Lung (tissue), 12 donors: ENCODE data around the gene UNC13B. TPM values are rescaled to one million over a fixed set of nuclear protein-coding genes. Genes with fewer than 3 reads are reported as not detected.

Source experiments
- ATAC-seq: fragments of 200-7000 bp; cut with Tn5 transposase; one replicate; pipeline ENCODE4 v1.9.1; 2020; ENCODE audit warnings: moderate number of reproducible peaks; ENCODE audit not compliant: insufficient read depth, low FRiP score
- DNase-seq, 3 donors: peaks; one replicate each; pipeline ENCODE4 v3.0.0-alpha.2; 2013 to 2017
- H3K27ac ChIP-seq, 2 donors: one replicate each; pipeline ENCODE4 v1.5.1; 2013; ENCODE audit warnings: mild to moderate bottlenecking in 2 of 2, moderate library complexity in 2 of 2, control low read depth in 1 of 2, inconsistent platforms in 1 of 2, low read depth in 1 of 2, low read length in 1 of 2
- H3K27me3 ChIP-seq, 3 donors: one replicate each; pipeline ENCODE4 v1.5.1; 2013; ENCODE audit warnings: low read length in 2 of 3; ENCODE audit not compliant: control insufficient read depth in 3 of 3, insufficient read depth in 3 of 3
- H3K36me3 ChIP-seq, 4 donors: one replicate each; pipeline ENCODE4 v1.5.1; 2013; ENCODE audit warnings: low read length in 4 of 4, mild to moderate bottlenecking in 1 of 4, moderate library complexity in 1 of 4; ENCODE audit not compliant: control insufficient read depth in 4 of 4, insufficient read depth in 4 of 4
- H3K4me1 ChIP-seq, 5 donors: one replicate each; pipeline ENCODE4 v1.5.1; 2013; ENCODE audit warnings: low read length in 5 of 5, mild to moderate bottlenecking in 2 of 5, moderate library complexity in 1 of 5; ENCODE audit not compliant: control insufficient read depth in 5 of 5, insufficient read depth in 5 of 5
- H3K4me3 ChIP-seq: one replicate; pipeline ENCODE4 v1.5.1; 2013; ENCODE audit warnings: mild to moderate bottlenecking, control low read depth, moderate library complexity
- H3K9ac ChIP-seq, 2 donors: one replicate each; pipeline ENCODE4 v1.5.1; 2013; ENCODE audit warnings: low read length in 2 of 2, control low read depth in 1 of 2; ENCODE audit not compliant: insufficient read depth in 1 of 2
- H3K9me3 ChIP-seq, 4 donors: one replicate each; pipeline ENCODE4 v1.5.1; 2013; ENCODE audit warnings: low read length in 3 of 4, mild to moderate bottlenecking in 1 of 4, moderate library complexity in 1 of 4; ENCODE audit not compliant: control insufficient read depth in 4 of 4, insufficient read depth in 3 of 4
- CTCF ChIP-seq: IDR thresholded peaks from 2 replicates; pipeline ENCODE4 v1.5.1; 2012; ENCODE audit warnings: mild to moderate bottlenecking; ENCODE audit errors: control extremely low read depth, extremely low read depth
- WGBS, 2 donors: extraction: QIAGEN DNeasy Blood & Tissue Kit; methylation state at CpG; one replicate each; pipeline ENCODE4 v1.1.7; 2013; 5-methylcytosine and 5-hydroxymethylcytosine counted together
- polyA plus RNA-seq, 2 donors: library from polyadenylated mRNA; stranded (reverse); fragments of 200-250 nt; gene quantifications; one replicate each; pipeline ENCODE4 v1.2.1, GENCODE V29; 2013
- total RNA-seq, 2 donors: library from RNA; depleted of rRNA in 1 of 2; stranded (reverse); fragments of >200 nt in 1 of 2; gene quantifications; one replicate each; pipeline ENCODE4 v1.2.1, GENCODE V29; 2014 to 2021
- donor health status: control.
- donor health status: control.
- donor health status: Bipolar disorder and iron deficiency.
- donor health status: healthy.
- donor health status: DM: yes; HTN: yes; CAD: no.

UNC13B gene
- total and polyA plus RNA-seq, 4 donors, result 25.8 to 102 (median 64.4) TPM

DNA sequence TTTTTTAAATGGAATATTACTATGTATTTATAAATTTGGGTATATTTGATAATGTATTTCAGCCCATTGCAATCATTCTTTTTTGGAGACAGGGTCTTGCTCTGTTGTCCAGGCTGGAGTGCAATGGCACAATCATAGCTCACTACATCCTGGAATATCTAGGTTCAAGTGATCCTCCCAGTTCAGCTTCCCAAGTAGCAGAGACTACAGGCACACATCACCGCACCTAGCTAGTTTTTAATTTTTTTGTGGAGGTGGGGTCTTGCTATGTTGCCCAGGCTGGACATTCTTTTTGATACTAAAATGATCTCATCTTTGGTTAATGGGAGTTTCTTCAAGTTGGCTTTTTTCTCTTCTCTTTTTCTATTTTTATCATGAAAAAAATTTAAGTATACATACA, 91.3 kb downstream of the UNC13B start:
- no peak for TF ChIP-seq CTCF
- DNase-seq (no peak), ATAC-seq (no peak)
- Histone ChIP-seq H3K27me3 (no peaks in the 10 kb centered on the region), H3K36me3 (peaks cover 0 to 2% (median 0%) of the 10 kb centered on the region in 4 donors), H3K9me3 (no peaks in the 10 kb centered on the region), H3K9ac (no peak overlapping the region), H3K4me3 (no peak overlapping the region), H3K4me1 (peaks cover 0 to 5% (median 0%) of the 10 kb centered on the region in 5 donors), H3K27ac (no peak overlapping the region)
- WGBS, 2 donors, result 92 to 97% methylated on average over 1 of the region's 1 CpG

DNA sequence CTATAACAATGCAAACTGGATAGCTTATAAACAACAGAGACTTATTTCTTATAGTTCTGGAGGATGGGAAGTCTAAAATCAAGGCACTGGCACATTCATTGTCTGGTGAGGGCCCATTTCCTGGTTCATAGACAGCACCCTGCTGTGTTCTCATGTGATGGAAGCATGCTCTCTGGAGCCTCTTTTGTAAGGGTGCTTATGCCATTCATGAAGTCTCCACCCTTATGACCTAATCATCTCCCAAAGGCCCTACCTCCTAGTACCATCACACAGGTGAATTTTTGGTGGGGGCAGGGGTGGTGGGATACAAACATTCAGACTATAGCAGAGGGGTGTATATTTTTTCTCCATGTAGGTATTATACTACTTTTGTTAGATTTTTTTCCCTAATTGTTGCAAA, 92.4 kb downstream of the UNC13B start:
- DNase-seq, result no peak
- Histone ChIP-seq H3K4me3 (no peak overlapping the region), H3K36me3 (peaks cover 0 to 2% (median 0%) of the 10 kb centered on the region in 4 donors), H3K27ac (no peak overlapping the region), H3K27me3 (no peaks in the 10 kb centered on the region), H3K4me1 (peaks cover 0 to 5% (median 0%) of the 10 kb centered on the region in 5 donors), H3K9ac (no peak overlapping the region), H3K9me3 (no peaks in the 10 kb centered on the region)
- no peak for TF ChIP-seq CTCF
- ATAC-seq, result no peak

DNA sequence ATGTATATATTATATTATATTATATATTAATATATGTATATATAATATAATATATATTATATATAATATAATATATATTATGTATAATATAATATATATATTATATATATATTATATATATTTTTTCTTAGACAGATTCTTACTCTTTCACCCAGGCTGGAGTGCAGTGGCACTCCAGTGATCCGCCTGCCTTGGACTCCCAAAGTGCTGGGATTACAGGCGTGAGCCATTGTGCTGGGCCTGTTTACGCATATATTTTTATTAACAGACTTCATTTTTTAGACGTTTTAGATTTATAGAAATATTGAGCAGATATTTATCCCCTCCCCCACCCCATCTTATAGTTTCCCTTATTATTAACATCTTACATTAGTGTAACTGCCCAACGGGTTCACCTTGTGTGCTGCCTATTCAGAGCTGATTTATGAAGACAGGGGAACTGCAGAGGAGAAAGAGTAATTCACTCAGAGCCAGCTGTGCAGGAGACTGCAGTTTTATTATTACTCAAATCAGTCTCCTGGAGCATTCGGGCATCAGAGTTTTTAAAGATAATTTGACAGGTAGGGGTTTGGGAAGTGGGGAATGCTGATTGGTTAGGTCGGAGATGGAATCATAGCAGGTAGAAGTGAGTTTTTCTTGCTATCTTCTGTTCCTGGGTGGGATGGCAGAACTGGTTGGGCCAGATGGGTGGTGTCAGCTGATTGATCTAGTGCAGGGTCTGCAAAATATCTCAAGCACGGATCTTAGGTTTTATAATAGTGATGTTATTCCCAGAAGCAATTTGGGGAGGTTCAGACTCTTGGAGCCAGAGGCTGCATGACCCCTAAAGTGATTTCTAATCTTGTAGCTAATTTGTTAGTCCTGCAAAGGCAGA, 93.4 kb downstream of the UNC13B start:
- ATAC-seq, result no peak
- no peak for TF ChIP-seq CTCF
- H3K9me3 ChIP-seq, result no peaks in the 10 kb centered on the region
- H3K9ac ChIP-seq, result no peak overlapping the region
- H3K27me3 ChIP-seq, result no peaks in the 10 kb centered on the region
- H3K4me1 ChIP-seq, result peaks cover 0 to 5% (median 0%) of the 10 kb centered on the region in 5 donors
- peaks cover 0 to 2% (median 0%) of the 10 kb centered on the region in 4 donors for H3K36me3 ChIP-seq
- H3K4me3 ChIP-seq, result no peak overlapping the region
- WGBS, 2 donors, result 80 to 84% methylated on average over 8 of the region's 8 CpGs
- DNase-seq, result no peak
- no peak overlapping the region for H3K27ac ChIP-seq
